Upper lobe of left lung (tissue), 4 donors: ENCODE data around the gene DAPK2.

Experiments
- CTCF ChIP-seq, 6 experiments: fragments of 450-650 bp in 4 of 6; fragments of 200-600 bp in 2 of 6; sonication (generic) in 2 of 6; IDR thresholded peaks; one replicate each; pipeline ENCODE4 v1.5.1; 2016 to 2019; ENCODE audit warnings: antibody characterized with exemption in 6 of 6
- EP300 ChIP-seq, 4 donors: sonication (generic); formaldehyde crosslinking; IDR thresholded peaks; one replicate each; pipeline ENCODE4 v1.5.1; 2017; ENCODE audit warnings: antibody characterized with exemption in 4 of 4, control low read depth in 2 of 4
- POLR2A ChIP-seq, 4 donors: fragments of 450-650 bp; IDR thresholded peaks; one replicate each; pipeline ENCODE4 v1.5.1; 2016 to 2017; ENCODE audit warnings: antibody characterized with exemption in 4 of 4, mild to moderate bottlenecking in 2 of 4
- POLR2AphosphoS5 ChIP-seq, 2 donors: sonication (generic); formaldehyde crosslinking; IDR thresholded peaks; one replicate each; pipeline ENCODE4 v1.5.1; 2017; ENCODE audit warnings: antibody characterized with exemption in 2 of 2

GRCh38 chr15:64008177-64008576, 38.1 kb downstream of the DAPK2 start:
- TF ChIP-seq CTCF (IDR thresholded peaks at IDR 0.05) (no peak), POLR2AphosphoS5 (IDR thresholded peaks at IDR 0.05) (no peak), EP300 (IDR thresholded peaks at IDR 0.05) (no peak), POLR2A (IDR thresholded peaks at IDR 0.05) (no peak)
